ENCODE measurements around the gene FAM20C.
"Not testable (repeated sequence)": the region's sequence is repeated elsewhere in the genome, so short reads cannot be mapped to it uniquely, and the experiment has no call there.

GRCh38 chr7:243580-243978 is 51.2 kb downstream of the FAM20C start:
- not testable (repeated sequence) for TF ChIP-seq CTCF, POLR2AphosphoS5, EP300 (IDR thresholded peaks at IDR 0.05)

Measured in suprapubic skin (tissue), 4 donors.